Mesendoderm (in vitro differentiated cells): Measurements from ENCODE around the gene NAA35.
A peak's percentile ranks its signal among the peaks of the same experiment; 100 is the strongest.

Experiments used
- DNase-seq: peaks from one replicate; pipeline ENCODE4 v3.0.0; 2013
- H2AK5ac ChIP-seq: 2 replicates; pipeline ENCODE4 v1.6.1; 2013; ENCODE audit warnings: low read length, inconsistent platforms
- H2BK120ac ChIP-seq: 2 replicates; pipeline ENCODE4 v1.6.1; 2013; ENCODE audit warnings: low read depth, mild to moderate bottlenecking, low read length, moderate library complexity, mixed read lengths
- H2BK15ac ChIP-seq: replicated peaks from 2 replicates; pipeline ENCODE4 v1.6.1; 2013; ENCODE audit warnings: low read depth, mild to moderate bottlenecking, moderate library complexity
- H2BK5ac ChIP-seq: 2 replicates; pipeline ENCODE4 v1.6.1; 2013; ENCODE audit warnings: low read length, inconsistent platforms
- H3K18ac ChIP-seq: 2 replicates; pipeline ENCODE4 v1.6.1; 2013; ENCODE audit warnings: mild to moderate bottlenecking, low read length, mixed read lengths
- H3K23ac ChIP-seq: one replicate; pipeline ENCODE4 v1.6.1; 2013; ENCODE audit warnings: low read length
- H3K27ac ChIP-seq: 2 replicates; pipeline ENCODE4 v1.5.1; 2013; ENCODE audit warnings: low read depth, mild to moderate bottlenecking, inconsistent platforms, low read length, moderate library complexity
- H3K27me3 ChIP-seq: 2 replicates; pipeline ENCODE4 v1.6.1; 2013; ENCODE audit warnings: low read length, control low read depth, mild to moderate bottlenecking, inconsistent platforms; ENCODE audit not compliant: insufficient read depth, poor library complexity
- H3K36me3 ChIP-seq: 2 replicates; pipeline ENCODE4 v1.6.1; 2013; ENCODE audit warnings: low read length, inconsistent platforms; ENCODE audit not compliant: control insufficient read depth, insufficient read depth
- H3K4ac ChIP-seq: one replicate; pipeline ENCODE4 v1.6.1; 2013; ENCODE audit warnings: low read depth, mild to moderate bottlenecking, low read length, moderate library complexity
- H3K4me1 ChIP-seq: 2 replicates; pipeline ENCODE4 v1.6.1; 2013; ENCODE audit warnings: low read depth, low read length, inconsistent platforms; ENCODE audit not compliant: control insufficient read depth
- H3K4me2 ChIP-seq: 2 replicates; pipeline ENCODE4 v1.6.1; 2013; ENCODE audit warnings: low read length
- H3K4me3 ChIP-seq: 2 replicates; pipeline ENCODE4 v1.5.1; 2013; ENCODE audit warnings: mild to moderate bottlenecking, low read length
- H3K56ac ChIP-seq: one replicate; pipeline ENCODE4 v1.6.1; 2013; ENCODE audit warnings: low read length
- H3K79me1 ChIP-seq: 2 replicates; pipeline ENCODE4 v1.6.1; 2013; ENCODE audit warnings: low read length, inconsistent platforms
- H3K79me2 ChIP-seq: 2 replicates; pipeline ENCODE4 v1.6.1; 2013; ENCODE audit warnings: mild to moderate bottlenecking, low read length; ENCODE audit not compliant: control insufficient read depth, insufficient read depth
- H3K9ac ChIP-seq: 2 replicates; pipeline ENCODE4 v1.6.1; 2013; ENCODE audit warnings: low read length, inconsistent platforms
- H4K5ac ChIP-seq: one replicate; pipeline ENCODE4 v1.6.1; 2013; ENCODE audit warnings: low read length
- H4K8ac ChIP-seq: one replicate; pipeline ENCODE4 v1.6.1; 2013; ENCODE audit warnings: low read depth, mild to moderate bottlenecking, control low read depth, low read length, moderate library complexity
- WGBS: extraction: QIAGEN DNeasy Blood & Tissue Kit; methylation state at CpG from one replicate; pipeline ENCODE4 v1.1.7; 2013; ENCODE audit warnings: low lambda C conversion rate, missing lambda C conversion rate; ENCODE audit not compliant: insufficient coverage; ENCODE audit errors: extremely low coverage; 5-methylcytosine and 5-hydroxymethylcytosine counted together

The NAA35 gene

GRCh38 chr9:85899388-85899787 is 41.6 kb upstream of the NAA35 start:
- Histone ChIP-seq H2AK5ac (no peak overlapping the region), H3K4ac (no peak overlapping the region), H3K23ac (no peak overlapping the region), H3K4me3 (no peak overlapping the region), H3K36me3 (no peaks in the 10 kb centered on the region), H3K27me3 (no peaks in the 10 kb centered on the region), H2BK15ac (no peak overlapping the region), H3K79me1 (no peaks in the 10 kb centered on the region), H3K18ac (no peak overlapping the region), H3K4me1 (no peaks in the 10 kb centered on the region), H3K4me2 (no peak overlapping the region), H3K27ac (no peak overlapping the region), H3K9ac (no peak overlapping the region), H3K56ac (no peak overlapping the region), H4K8ac (no peak overlapping the region), H3K79me2 (no peaks in the 10 kb centered on the region), H2BK5ac (no peak overlapping the region), H2BK120ac (no peak overlapping the region), H4K5ac (no peak overlapping the region)
- no peak for DNase-seq
- whole genome bisulfite sequencing = no CpG with 5 or more reads among the region's 16 CpGs

- H2BK5ac ChIP-seq = no peak overlapping the region
- H3K79me2 ChIP-seq = no peaks in the 10 kb centered on the region
- H3K4me1 ChIP-seq = no peaks in the 10 kb centered on the region
- no peak overlapping the region for H2AK5ac ChIP-seq
- H3K27ac ChIP-seq = no peak overlapping the region
- no peak overlapping the region for H3K4ac ChIP-seq
- no peak overlapping the region for H3K18ac ChIP-seq
- no peak overlapping the region for H3K4me2 ChIP-seq
- no peak overlapping the region for H3K23ac ChIP-seq
- H4K8ac ChIP-seq = no peak overlapping the region
- no peak overlapping the region for H3K4me3 ChIP-seq
- no peaks in the 10 kb centered on the region for H3K27me3 ChIP-seq
- no peak overlapping the region for H2BK15ac ChIP-seq
- H3K36me3 ChIP-seq = no peaks in the 10 kb centered on the region
- no peak overlapping the region for H2BK120ac ChIP-seq
- no CpG with 5 or more reads among the region's 9 CpGs for WGBS
- H4K5ac ChIP-seq = no peak overlapping the region
- no peak overlapping the region for H3K9ac ChIP-seq
- no peak overlapping the region for H3K56ac ChIP-seq
- H3K79me1 ChIP-seq = no peaks in the 10 kb centered on the region
- DNase-seq = peak; percentile 69
Measured at GRCh38 chr9:85900504-85901201, 40.3 kb upstream of the NAA35 start.

- no CpG with 5 or more reads among the region's 2 CpGs for WGBS
- H4K5ac ChIP-seq = no peak overlapping the region
Measured at GRCh38 chr9:85904975-85905374, 36.0 kb upstream of the NAA35 start.

GRCh38 chr9:85905957-85906356 is 35.0 kb upstream of the NAA35 start:
- Histone ChIP-seq H2BK5ac (no peak overlapping the region), H3K23ac (no peak overlapping the region), H3K56ac (no peak overlapping the region), H2BK15ac (no peak overlapping the region), H4K8ac (no peak overlapping the region), H3K4ac (no peak overlapping the region), H4K5ac (no peak overlapping the region), H3K27ac (no peak overlapping the region), H3K9ac (no peak overlapping the region), H3K36me3 (no peaks in the 10 kb centered on the region), H3K79me1 (no peaks in the 10 kb centered on the region), H3K4me3 (no peak overlapping the region), H3K79me2 (no peaks in the 10 kb centered on the region), H3K18ac (no peak overlapping the region), H2AK5ac (no peak overlapping the region), H3K4me1 (no peaks in the 10 kb centered on the region), H2BK120ac (no peak overlapping the region), H3K4me2 (no peak overlapping the region), H3K27me3 (no peaks in the 10 kb centered on the region)
- DNase-seq = no peak
- WGBS = no CpG with 5 or more reads among the region's 1 CpG

More at GRCh38 chr9:85904975-85905374, 36.0 kb upstream of the NAA35 start:
- H3K4me1 ChIP-seq = no peaks in the 10 kb centered on the region
- H4K8ac ChIP-seq = no peak overlapping the region
- H2BK5ac ChIP-seq = no peak overlapping the region
- H2BK120ac ChIP-seq = no peak overlapping the region
- no peak overlapping the region for H3K4me2 ChIP-seq
- DNase-seq = no peak
- H2BK15ac ChIP-seq = no peak overlapping the region
- no peaks in the 10 kb centered on the region for H3K27me3 ChIP-seq
- no peak overlapping the region for H3K18ac ChIP-seq
- no peak overlapping the region for H3K4ac ChIP-seq
- H2AK5ac ChIP-seq = no peak overlapping the region
- no peaks in the 10 kb centered on the region for H3K79me2 ChIP-seq
- H3K27ac ChIP-seq = no peak overlapping the region
- no peaks in the 10 kb centered on the region for H3K79me1 ChIP-seq
- H3K9ac ChIP-seq = no peak overlapping the region
- no peak overlapping the region for H3K56ac ChIP-seq
- H3K4me3 ChIP-seq = no peak overlapping the region
- no peak overlapping the region for H3K23ac ChIP-seq
- H3K36me3 ChIP-seq = no peaks in the 10 kb centered on the region

GRCh38 chr9:85909390-85909789 is 31.6 kb upstream of the NAA35 start:
- H2BK5ac ChIP-seq = no peak overlapping the region
- no peak overlapping the region for H3K56ac ChIP-seq
- no peak overlapping the region for H2BK15ac ChIP-seq
- H2BK120ac ChIP-seq = no peak overlapping the region
- no peaks in the 10 kb centered on the region for H3K36me3 ChIP-seq
- H3K4me3 ChIP-seq = no peak overlapping the region
- H3K9ac ChIP-seq = no peak overlapping the region
- no peak for DNase-seq
- no peak overlapping the region for H4K5ac ChIP-seq
- no peak overlapping the region for H2AK5ac ChIP-seq
- H3K4me2 ChIP-seq = no peak overlapping the region
- H3K4me1 ChIP-seq = no peaks in the 10 kb centered on the region
- H3K18ac ChIP-seq = no peak overlapping the region
- no peak overlapping the region for H3K27ac ChIP-seq
- no peaks in the 10 kb centered on the region for H3K79me2 ChIP-seq
- H4K8ac ChIP-seq = no peak overlapping the region
- no peaks in the 10 kb centered on the region for H3K79me1 ChIP-seq
- no peak overlapping the region for H3K23ac ChIP-seq
- no peak overlapping the region for H3K4ac ChIP-seq
- H3K27me3 ChIP-seq = no peaks in the 10 kb centered on the region
- WGBS = no CpG with 5 or more reads among the region's 1 CpG

- Histone ChIP-seq H3K27ac (no peak overlapping the region), H3K79me1 (no peaks in the 10 kb centered on the region), H3K79me2 (no peaks in the 10 kb centered on the region), H2AK5ac (no peak overlapping the region), H4K8ac (no peak overlapping the region), H2BK120ac (no peak overlapping the region), H3K18ac (no peak overlapping the region), H3K4me2 (no peak overlapping the region), H3K23ac (no peak overlapping the region), H2BK15ac (no peak overlapping the region), H3K4me1 (no peaks in the 10 kb centered on the region), H3K4me3 (no peak overlapping the region), H3K9ac (no peak overlapping the region), H2BK5ac (no peak overlapping the region), H4K5ac (no peak overlapping the region), H3K4ac (no peak overlapping the region), H3K36me3 (no peaks in the 10 kb centered on the region), H3K27me3 (no peaks in the 10 kb centered on the region), H3K56ac (no peak overlapping the region)
- DNase-seq = no peak
Measured at GRCh38 chr9:85914108-85914507, 26.8 kb upstream of the NAA35 start.
